HT-29 (cell line): Measurements from ENCODE around the gene SCNN1A. TPM values are rescaled to one million over a fixed set of nuclear protein-coding genes. Genes with fewer than 3 reads are reported as not detected.

Experiments
- small RNA-seq: library from RNA; depleted of rRNA; stranded (forward); fragments of <200 nt; gene quantifications from one replicate; pipeline ENCODE3, GENCODE V24; 2014
- total RNA-seq: library from RNA; depleted of rRNA; stranded (reverse); fragments of >200 nt; shearing (Covaris generic); gene quantifications from 2 replicates; pipeline ENCODE4 v1.2.3, GENCODE V29; 2014; rRNA removed

The SCNN1A gene
- total RNA-seq, 1 experiment from 2014 or later = 221 TPM

Small RNA genes lying within 50 kb of the gene (small RNA-seq; reads per million reads assigned to genes)
- not detected for gene RN7SL391P

Other genes with a start within 250 kb of the SCNN1A start
- gene CD9, start 175.2 kb downstream of the SCNN1A start, total RNA-seq = 164 and 169 TPM in 2 replicates
- 90.1 and 94.8 TPM in 2 replicates for gene PLEKHG6, start 64.9 kb downstream of the SCNN1A start, total RNA-seq
- gene TNFRSF1A, start 33.5 kb downstream of the SCNN1A start, total RNA-seq = 91.9 and 94.5 TPM in 2 replicates
- gene LTBR, start 8.6 kb upstream of the SCNN1A start, total RNA-seq = 176 and 234 TPM in 2 replicates
- 0.23 TPM in 1 of 2 replicates, not detected in the other for gene CD27, start 69.4 kb upstream of the SCNN1A start, total RNA-seq
- 9.6 and 11.0 TPM in 2 replicates for gene TAPBPL, start 76.5 kb upstream of the SCNN1A start, total RNA-seq
- 11.5 and 23.0 TPM in 2 replicates for gene VAMP1, start 95.1 kb upstream of the SCNN1A start, total RNA-seq
- 144 and 147 TPM in 2 replicates for gene MRPL51, start 117.7 kb upstream of the SCNN1A start, total RNA-seq
- 115 and 141 TPM in 2 replicates for gene NCAPD2, start 118.5 kb upstream of the SCNN1A start, total RNA-seq
- 6,490 and 6,870 TPM in 2 replicates for gene GAPDH, start 159.0 kb upstream of the SCNN1A start, total RNA-seq
- 0.37 and 0.41 TPM in 2 replicates for gene IFFO1, start 180.5 kb upstream of the SCNN1A start, total RNA-seq
- gene NOP2, start 192.7 kb upstream of the SCNN1A start, total RNA-seq = 73.5 and 74.9 TPM in 2 replicates
- 253 and 269 TPM in 2 replicates for gene CHD4, start 231.8 kb upstream of the SCNN1A start, total RNA-seq